ENCODE measurements around the gene IFFO2. TPM values are rescaled to one million over a fixed set of nuclear protein-coding genes. Genes with fewer than 3 reads are reported as not detected.
A peak's percentile ranks its signal among the peaks of the same experiment; 100 is the strongest.

IFFO2 gene
- total and polyA plus RNA-seq, 2 of the 13 experiments (the other 11 are each of a cell fraction or from before 2014, with no cell fraction given), result 7.3 to 16.7 TPM

DNA sequence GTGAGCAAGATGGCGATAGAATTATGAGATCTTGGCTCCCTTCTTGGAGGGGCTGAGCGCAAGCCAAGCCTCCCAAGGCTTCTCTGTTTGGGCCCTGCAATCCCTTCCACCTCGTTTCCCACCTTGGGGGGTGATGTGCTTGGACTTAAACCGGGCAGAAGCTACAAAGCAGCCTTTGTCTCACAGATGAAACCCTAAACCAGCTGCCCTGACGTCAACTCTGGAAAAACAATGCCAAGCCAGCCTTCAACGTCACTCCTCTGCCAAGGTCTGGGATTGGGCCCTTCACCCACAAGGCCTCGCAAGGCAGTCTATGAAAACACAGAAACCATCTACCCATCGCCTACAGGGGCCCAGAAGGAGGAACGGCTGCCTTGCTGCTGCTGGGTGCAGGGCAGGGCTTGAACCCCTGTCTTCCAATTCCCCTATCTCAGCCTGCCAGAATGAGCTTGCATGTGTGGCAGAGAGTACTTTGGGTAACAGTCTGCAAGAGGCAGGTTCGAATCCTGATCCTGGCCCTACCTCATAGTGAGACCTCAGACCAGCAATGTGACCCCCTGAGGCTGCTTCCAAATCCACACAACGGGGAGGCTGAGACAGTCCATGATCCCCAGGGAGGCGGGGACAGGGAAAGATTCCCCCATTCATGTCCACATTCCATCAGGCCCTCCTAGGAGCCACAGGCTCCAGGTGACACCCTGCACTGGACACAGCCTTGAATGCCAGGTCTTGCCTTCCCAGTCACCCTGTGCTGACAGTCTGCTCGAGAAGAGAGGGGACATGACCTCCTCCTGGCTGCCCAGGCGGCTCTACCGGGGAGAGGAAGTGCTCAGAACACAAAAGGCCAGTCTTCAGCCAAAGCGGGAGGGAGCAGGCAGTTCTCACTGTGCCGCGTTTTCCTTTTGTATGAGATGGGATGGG is 15.0 kb downstream of the IFFO2 start (continued):
- TF ChIP-seq, protein P1, sequence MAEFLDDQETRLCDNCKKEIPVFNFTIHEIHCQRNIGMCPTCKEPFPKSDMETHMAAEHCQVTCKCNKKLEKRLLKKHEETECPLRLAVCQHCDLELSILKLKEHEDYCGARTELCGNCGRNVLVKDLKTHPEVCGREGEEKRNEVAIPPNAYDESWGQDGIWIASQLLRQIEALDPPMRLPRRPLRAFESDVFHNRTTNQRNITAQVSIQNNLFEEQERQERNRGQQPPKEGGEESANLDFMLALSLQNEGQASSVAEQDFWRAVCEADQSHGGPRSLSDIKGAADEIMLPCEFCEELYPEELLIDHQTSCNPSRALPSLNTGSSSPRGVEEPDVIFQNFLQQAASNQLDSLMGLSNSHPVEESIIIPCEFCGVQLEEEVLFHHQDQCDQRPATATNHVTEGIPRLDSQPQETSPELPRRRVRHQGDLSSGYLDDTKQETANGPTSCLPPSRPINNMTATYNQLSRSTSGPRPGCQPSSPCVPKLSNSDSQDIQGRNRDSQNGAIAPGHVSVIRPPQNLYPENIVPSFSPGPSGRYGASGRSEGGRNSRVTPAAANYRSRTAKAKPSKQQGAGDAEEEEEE (CRISPR knock-in tag; IDR thresholded peaks at IDR 0.05; ENCODE audit: borderline replicate concordance), result no peak
- TF ChIP-seq ZNF20 (CRISPR knock-in tag; IDR thresholded peaks at IDR 0.05), result no peak
- TF ChIP-seq ATF1 (CRISPR knock-in tag; IDR thresholded peaks at IDR 0.05), result no peak
- TF ChIP-seq RBM22 (optimal IDR thresholded peaks at IDR 0.05; ENCODE audit: low read length), result no peak
- TF ChIP-seq, protein P2, sequence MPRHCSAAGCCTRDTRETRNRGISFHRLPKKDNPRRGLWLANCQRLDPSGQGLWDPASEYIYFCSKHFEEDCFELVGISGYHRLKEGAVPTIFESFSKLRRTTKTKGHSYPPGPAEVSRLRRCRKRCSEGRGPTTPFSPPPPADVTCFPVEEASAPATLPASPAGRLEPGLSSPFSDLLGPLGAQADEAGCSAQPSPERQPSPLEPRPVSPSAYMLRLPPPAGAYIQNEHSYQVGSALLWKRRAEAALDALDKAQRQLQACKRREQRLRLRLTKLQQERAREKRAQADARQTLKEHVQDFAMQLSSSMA (CRISPR knock-in tag; IDR thresholded peaks at IDR 0.05), result peak; percentile 77; the same call in 1 of the 2 replicates
- no peak for TF ChIP-seq MBNL3 (CRISPR knock-in tag; conservative IDR thresholded peaks at IDR 0.05)
- peak; percentile 39 for TF ChIP-seq XRCC5 (optimal IDR thresholded peaks at IDR 0.05; ENCODE audit: low read length)
- TF ChIP-seq MED13 (CRISPR knock-in tag; IDR thresholded peaks at IDR 0.05), result no peak
- TF ChIP-seq HMGXB4 (CRISPR knock-in tag; IDR thresholded peaks at IDR 0.05; ENCODE audit: borderline replicate concordance in 1 of 2, low read depth in 1 of 2), result no peak
- no peak for TF ChIP-seq MAFF (IDR thresholded peaks at IDR 0.05; ENCODE audit: low read depth, low read length)
- TF ChIP-seq CSRNP1 (CRISPR knock-in tag; IDR thresholded peaks at IDR 0.05), result peak; percentile 75; the same call in 1 of the 2 replicates
- 0 out of 2 replicates have a peak, but pooled peaks have one; percentile 18 for TF ChIP-seq MAX (IDR thresholded peaks at IDR 0.05)
- TF ChIP-seq, protein P3, sequence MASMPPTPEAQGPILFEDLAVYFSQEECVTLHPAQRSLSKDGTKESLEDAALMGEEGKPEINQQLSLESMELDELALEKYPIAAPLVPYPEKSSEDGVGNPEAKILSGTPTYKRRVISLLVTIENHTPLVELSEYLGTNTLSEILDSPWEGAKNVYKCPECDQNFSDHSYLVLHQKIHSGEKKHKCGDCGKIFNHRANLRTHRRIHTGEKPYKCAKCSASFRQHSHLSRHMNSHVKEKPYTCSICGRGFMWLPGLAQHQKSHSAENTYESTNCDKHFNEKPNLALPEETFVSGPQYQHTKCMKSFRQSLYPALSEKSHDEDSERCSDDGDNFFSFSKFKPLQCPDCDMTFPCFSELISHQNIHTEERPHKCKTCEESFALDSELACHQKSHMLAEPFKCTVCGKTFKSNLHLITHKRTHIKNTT (CRISPR knock-in tag; IDR thresholded peaks at IDR 0.05), result no peak
- no peak for TF ChIP-seq ZNF513 (CRISPR knock-in tag; conservative IDR thresholded peaks at IDR 0.05)
